Measurements from ENCODE around the gene AGBL4.

The AGBL4 gene

GRCh38 chr1:49728377-49728776 is 295.4 kb downstream of the AGBL4 start:
- H3K4me3 ChIP-seq (ENCODE audit: low read depth in 1 of 2, low read length in 2 of 2), result no peak overlapping the region

GRCh38 chr1:49723662-49724061 is 300.1 kb downstream of the AGBL4 start:
- no peak overlapping the region for H3K4me3 ChIP-seq (ENCODE audit: low read depth in 1 of 2, low read length in 2 of 2)
- no peak overlapping the region for H3K9ac ChIP-seq (ENCODE audit: low read depth in 1 of 2, low read length in 2 of 2)
- no peak overlapping the region for H3K27ac ChIP-seq (ENCODE audit: low read depth, low read length)
- no peaks in the 10 kb centered on the region for H3K36me3 ChIP-seq (ENCODE audit: control insufficient read depth in 1 of 2, insufficient read depth in 2 of 2, low read length in 2 of 2)
- H3K9me3 ChIP-seq (ENCODE audit: control insufficient read depth in 1 of 2, low read length in 2 of 2), result no peaks in the 10 kb centered on the region
- H3K4me1 ChIP-seq (ENCODE audit: control insufficient read depth in 1 of 2, insufficient read depth in 2 of 2, low read length in 2 of 2), result no peaks in the 10 kb centered on the region
- no peaks in the 10 kb centered on the region for H3K27me3 ChIP-seq (ENCODE audit: control insufficient read depth in 1 of 2, insufficient read depth in 2 of 2, low read length in 2 of 2)

More at GRCh38 chr1:49728377-49728776, 295.4 kb downstream of the AGBL4 start:
- no peak overlapping the region for H3K9ac ChIP-seq (ENCODE audit: low read depth in 1 of 2, low read length in 2 of 2)
- no peaks in the 10 kb centered on the region for H3K27me3 ChIP-seq (ENCODE audit: control insufficient read depth in 1 of 2, insufficient read depth in 2 of 2, low read length in 2 of 2)
- H3K36me3 ChIP-seq (ENCODE audit: control insufficient read depth in 1 of 2, insufficient read depth in 2 of 2, low read length in 2 of 2), result no peaks in the 10 kb centered on the region
- no peak overlapping the region for H3K27ac ChIP-seq (ENCODE audit: low read depth, low read length)
- no peaks in the 10 kb centered on the region for H3K4me1 ChIP-seq (ENCODE audit: control insufficient read depth in 1 of 2, insufficient read depth in 2 of 2, low read length in 2 of 2)
- H3K9me3 ChIP-seq (ENCODE audit: control insufficient read depth in 1 of 2, low read length in 2 of 2), result peaks cover 0 to 11% of the 10 kb centered on the region in 2 donors

- Histone ChIP-seq H3K27me3 (ENCODE audit: control insufficient read depth in 1 of 2, insufficient read depth in 2 of 2, low read length in 2 of 2) (no peaks in the 10 kb centered on the region), H3K4me3 (ENCODE audit: low read depth in 1 of 2, low read length in 2 of 2) (no peak overlapping the region), H3K9ac (ENCODE audit: low read depth in 1 of 2, low read length in 2 of 2) (no peak overlapping the region), H3K27ac (ENCODE audit: low read depth, low read length) (no peak overlapping the region), H3K4me1 (ENCODE audit: control insufficient read depth in 1 of 2, insufficient read depth in 2 of 2, low read length in 2 of 2) (no peaks in the 10 kb centered on the region), H3K36me3 (ENCODE audit: control insufficient read depth in 1 of 2, insufficient read depth in 2 of 2, low read length in 2 of 2) (no peaks in the 10 kb centered on the region), H3K9me3 (ENCODE audit: control insufficient read depth in 1 of 2, low read length in 2 of 2) (peaks cover 0 to 3% of the 10 kb centered on the region in 2 donors)
These were observed 329.4 kb downstream of the AGBL4 start for GRCh38 chr1:49694251-49694827.

- no peaks in the 10 kb centered on the region for H3K36me3 ChIP-seq (ENCODE audit: control insufficient read depth in 1 of 2, insufficient read depth in 2 of 2, low read length in 2 of 2)
- no peak overlapping the region for H3K4me3 ChIP-seq (ENCODE audit: low read depth in 1 of 2, low read length in 2 of 2)
- H3K27me3 ChIP-seq (ENCODE audit: control insufficient read depth in 1 of 2, insufficient read depth in 2 of 2, low read length in 2 of 2), result no peaks in the 10 kb centered on the region
- no peaks in the 10 kb centered on the region for H3K9me3 ChIP-seq (ENCODE audit: control insufficient read depth in 1 of 2, low read length in 2 of 2)
- H3K9ac ChIP-seq (ENCODE audit: low read depth in 1 of 2, low read length in 2 of 2), result no peak overlapping the region
- no peaks in the 10 kb centered on the region for H3K4me1 ChIP-seq (ENCODE audit: control insufficient read depth in 1 of 2, insufficient read depth in 2 of 2, low read length in 2 of 2)
- H3K27ac ChIP-seq (ENCODE audit: low read depth, low read length), result no peak overlapping the region
These were observed 337.6 kb downstream of the AGBL4 start for GRCh38 chr1:49686107-49686506.

GRCh38 chr1:49677706-49678105 is 346.0 kb downstream of the AGBL4 start:
- no peak overlapping the region for H3K9ac ChIP-seq (ENCODE audit: low read depth in 1 of 2, low read length in 2 of 2)
- H3K27me3 ChIP-seq (ENCODE audit: control insufficient read depth in 1 of 2, insufficient read depth in 2 of 2, low read length in 2 of 2), result no peaks in the 10 kb centered on the region
- no peak overlapping the region for H3K4me3 ChIP-seq (ENCODE audit: low read depth in 1 of 2, low read length in 2 of 2)
- H3K9me3 ChIP-seq (ENCODE audit: control insufficient read depth in 1 of 2, low read length in 2 of 2), result no peaks in the 10 kb centered on the region
- no peak overlapping the region for H3K27ac ChIP-seq (ENCODE audit: low read depth, low read length)
- no peaks in the 10 kb centered on the region for H3K4me1 ChIP-seq (ENCODE audit: control insufficient read depth in 1 of 2, insufficient read depth in 2 of 2, low read length in 2 of 2)
- no peaks in the 10 kb centered on the region for H3K36me3 ChIP-seq (ENCODE audit: control insufficient read depth in 1 of 2, insufficient read depth in 2 of 2, low read length in 2 of 2)

DNA sequence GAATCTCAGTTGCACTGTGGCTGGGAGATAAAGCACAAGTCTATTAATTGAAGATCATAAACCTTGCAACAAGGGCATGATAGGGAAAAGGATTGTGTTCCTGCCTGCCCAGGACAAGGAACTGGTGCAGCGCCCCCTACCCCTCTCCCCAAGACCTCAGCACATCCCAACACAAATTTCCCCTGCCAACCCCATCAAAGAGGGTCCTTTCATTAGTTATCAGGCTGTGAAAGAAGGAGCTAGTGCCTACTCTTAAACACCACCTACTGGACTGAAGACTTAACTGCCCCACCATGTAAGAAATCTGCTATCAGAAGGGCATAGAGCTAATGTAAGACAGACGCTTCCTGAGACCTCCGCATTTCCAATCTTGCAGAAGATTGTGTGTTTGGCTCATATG is 372.6 kb downstream of the AGBL4 start:
- no peak overlapping the region for H3K27ac ChIP-seq (ENCODE audit: low read depth, low read length)
- H3K4me1 ChIP-seq (ENCODE audit: control insufficient read depth in 1 of 2, insufficient read depth in 2 of 2, low read length in 2 of 2), result no peaks in the 10 kb centered on the region
- no peak overlapping the region for H3K9ac ChIP-seq (ENCODE audit: low read depth in 1 of 2, low read length in 2 of 2)
- H3K4me3 ChIP-seq (ENCODE audit: low read depth in 1 of 2, low read length in 2 of 2), result no peak overlapping the region
- no peaks in the 10 kb centered on the region for H3K36me3 ChIP-seq (ENCODE audit: control insufficient read depth in 1 of 2, insufficient read depth in 2 of 2, low read length in 2 of 2)
- H3K9me3 ChIP-seq (ENCODE audit: control insufficient read depth in 1 of 2, low read length in 2 of 2), result peaks cover 2 to 4% of the 10 kb centered on the region in 2 donors
- H3K27me3 ChIP-seq (ENCODE audit: control insufficient read depth in 1 of 2, insufficient read depth in 2 of 2, low read length in 2 of 2), result no peaks in the 10 kb centered on the region

DNA sequence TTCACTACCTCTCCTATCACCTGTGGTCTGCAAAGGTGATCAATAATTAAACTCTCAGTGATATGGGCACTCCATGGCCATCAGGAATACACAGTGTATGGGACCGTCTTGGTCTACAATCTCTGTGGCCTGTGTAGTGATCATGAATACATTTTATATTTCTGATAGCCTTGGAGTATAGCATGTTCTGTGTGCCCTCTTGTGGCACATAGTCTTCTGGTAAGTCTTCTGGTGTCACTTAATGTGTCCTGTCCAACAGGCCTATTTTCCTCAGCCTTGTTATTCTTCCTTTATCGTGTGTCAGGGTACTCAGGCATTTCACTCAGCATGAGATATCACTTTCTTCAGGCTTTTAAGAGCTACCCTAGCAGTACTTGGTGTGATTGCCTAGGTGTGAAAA is 393.6 kb downstream of the AGBL4 start:
- H3K4me1 ChIP-seq (ENCODE audit: control insufficient read depth in 1 of 2, insufficient read depth in 2 of 2, low read length in 2 of 2), result no peaks in the 10 kb centered on the region
- no peaks in the 10 kb centered on the region for H3K27me3 ChIP-seq (ENCODE audit: control insufficient read depth in 1 of 2, insufficient read depth in 2 of 2, low read length in 2 of 2)
- no peak overlapping the region for H3K4me3 ChIP-seq (ENCODE audit: low read depth in 1 of 2, low read length in 2 of 2)
- no peaks in the 10 kb centered on the region for H3K36me3 ChIP-seq (ENCODE audit: control insufficient read depth in 1 of 2, insufficient read depth in 2 of 2, low read length in 2 of 2)
- no peak overlapping the region for H3K27ac ChIP-seq (ENCODE audit: low read depth, low read length)
- H3K9ac ChIP-seq (ENCODE audit: low read depth in 1 of 2, low read length in 2 of 2), result no peak overlapping the region
- no peaks in the 10 kb centered on the region for H3K9me3 ChIP-seq (ENCODE audit: control insufficient read depth in 1 of 2, low read length in 2 of 2)

GRCh38 chr1:49627781-49628180 is 396.0 kb downstream of the AGBL4 start:
- H3K27me3 ChIP-seq (ENCODE audit: control insufficient read depth in 1 of 2, insufficient read depth in 2 of 2, low read length in 2 of 2), result no peaks in the 10 kb centered on the region
- H3K9me3 ChIP-seq (ENCODE audit: control insufficient read depth in 1 of 2, low read length in 2 of 2), result no peaks in the 10 kb centered on the region
- H3K4me3 ChIP-seq (ENCODE audit: low read depth in 1 of 2, low read length in 2 of 2), result no peak overlapping the region
- H3K27ac ChIP-seq (ENCODE audit: low read depth, low read length), result no peak overlapping the region
- no peaks in the 10 kb centered on the region for H3K36me3 ChIP-seq (ENCODE audit: control insufficient read depth in 1 of 2, insufficient read depth in 2 of 2, low read length in 2 of 2)
- H3K4me1 ChIP-seq (ENCODE audit: control insufficient read depth in 1 of 2, insufficient read depth in 2 of 2, low read length in 2 of 2), result no peaks in the 10 kb centered on the region
- H3K9ac ChIP-seq (ENCODE audit: low read depth in 1 of 2, low read length in 2 of 2), result no peak overlapping the region

DNA sequence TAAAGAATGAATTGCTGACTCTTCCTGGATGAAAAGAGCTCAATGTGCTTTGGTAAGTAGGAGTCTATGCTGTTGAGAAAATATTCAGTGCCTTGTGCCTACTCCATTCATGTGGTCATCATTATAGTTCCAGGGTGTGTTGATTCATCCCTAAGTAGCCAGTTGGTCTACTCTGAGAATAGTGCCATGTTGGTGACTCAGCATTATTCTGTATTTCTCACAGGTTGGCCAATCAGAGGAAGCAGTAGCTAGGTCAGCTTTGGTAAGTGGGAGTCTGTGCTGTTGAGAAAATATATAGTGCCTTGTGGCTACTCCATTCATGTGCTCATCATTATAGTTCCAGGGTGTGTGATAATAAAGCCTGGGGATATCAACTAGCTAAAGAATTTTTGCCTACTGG is 397.3 kb downstream of the AGBL4 start:
- Histone ChIP-seq H3K36me3 (ENCODE audit: control insufficient read depth in 1 of 2, insufficient read depth in 2 of 2, low read length in 2 of 2) (no peaks in the 10 kb centered on the region), H3K4me3 (ENCODE audit: low read depth in 1 of 2, low read length in 2 of 2) (no peak overlapping the region), H3K27ac (ENCODE audit: low read depth, low read length) (no peak overlapping the region), H3K9ac (ENCODE audit: low read depth in 1 of 2, low read length in 2 of 2) (no peak overlapping the region), H3K27me3 (ENCODE audit: control insufficient read depth in 1 of 2, insufficient read depth in 2 of 2, low read length in 2 of 2) (no peaks in the 10 kb centered on the region), H3K9me3 (ENCODE audit: control insufficient read depth in 1 of 2, low read length in 2 of 2) (no peaks in the 10 kb centered on the region), H3K4me1 (ENCODE audit: control insufficient read depth in 1 of 2, insufficient read depth in 2 of 2, low read length in 2 of 2) (no peaks in the 10 kb centered on the region)

DNA sequence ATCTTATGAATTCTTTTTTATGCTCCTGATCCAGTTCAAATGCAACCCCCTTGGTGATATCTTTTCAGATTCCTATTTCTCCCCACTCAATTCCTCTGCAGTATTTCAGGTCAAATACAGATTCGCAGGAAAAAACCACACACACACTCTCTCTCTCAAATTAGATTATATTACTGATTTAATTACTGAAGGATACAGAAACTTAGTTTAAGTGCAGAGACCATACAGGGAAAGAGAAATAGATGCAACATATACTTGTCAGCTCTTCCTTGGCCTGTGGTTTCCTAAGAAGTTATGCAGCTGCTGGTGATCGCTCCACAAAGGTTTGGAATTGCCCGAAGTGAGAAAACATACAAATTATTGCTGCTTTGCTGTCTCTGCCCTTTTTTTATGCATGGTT is 400.9 kb downstream of the AGBL4 start:
- Histone ChIP-seq H3K9me3 (ENCODE audit: control insufficient read depth in 1 of 2, low read length in 2 of 2) (peaks cover 0 to 3% of the 10 kb centered on the region in 2 donors), H3K4me3 (ENCODE audit: low read depth in 1 of 2, low read length in 2 of 2) (no peak overlapping the region), H3K9ac (ENCODE audit: low read depth in 1 of 2, low read length in 2 of 2) (no peak overlapping the region), H3K27me3 (ENCODE audit: control insufficient read depth in 1 of 2, insufficient read depth in 2 of 2, low read length in 2 of 2) (no peaks in the 10 kb centered on the region), H3K4me1 (ENCODE audit: control insufficient read depth in 1 of 2, insufficient read depth in 2 of 2, low read length in 2 of 2) (no peaks in the 10 kb centered on the region), H3K27ac (ENCODE audit: low read depth, low read length) (no peak overlapping the region), H3K36me3 (ENCODE audit: control insufficient read depth in 1 of 2, insufficient read depth in 2 of 2, low read length in 2 of 2) (no peaks in the 10 kb centered on the region)

DNA sequence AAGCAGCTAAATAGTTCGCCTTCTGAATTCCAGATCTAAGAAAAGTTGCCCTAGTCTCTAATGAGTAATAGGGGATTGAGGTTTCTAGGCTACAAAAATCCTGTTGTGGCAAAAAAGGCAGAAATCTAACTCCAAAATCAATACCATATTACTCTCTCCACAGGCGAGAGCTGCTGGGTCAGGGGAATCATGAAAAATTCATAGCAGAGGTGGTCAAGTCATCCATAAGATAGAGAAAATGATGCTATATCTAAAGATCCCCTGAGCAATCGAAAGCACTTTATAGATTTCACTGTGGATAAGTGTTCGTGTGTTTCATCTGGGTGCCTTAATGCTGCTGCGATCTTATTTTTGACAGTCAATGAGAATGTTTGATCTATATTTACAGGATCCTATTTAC is 417.7 kb downstream of the AGBL4 start:
- no peak overlapping the region for H3K4me3 ChIP-seq (ENCODE audit: low read depth in 1 of 2, low read length in 2 of 2)

More for the DNA sequence above, 417.7 kb downstream of the AGBL4 start:
- H3K27ac ChIP-seq (ENCODE audit: low read depth, low read length), result no peak overlapping the region
- no peaks in the 10 kb centered on the region for H3K36me3 ChIP-seq (ENCODE audit: control insufficient read depth in 1 of 2, insufficient read depth in 2 of 2, low read length in 2 of 2)
- no peaks in the 10 kb centered on the region for H3K9me3 ChIP-seq (ENCODE audit: control insufficient read depth in 1 of 2, low read length in 2 of 2)
- no peaks in the 10 kb centered on the region for H3K27me3 ChIP-seq (ENCODE audit: control insufficient read depth in 1 of 2, insufficient read depth in 2 of 2, low read length in 2 of 2)
- H3K4me1 ChIP-seq (ENCODE audit: control insufficient read depth in 1 of 2, insufficient read depth in 2 of 2, low read length in 2 of 2), result no peaks in the 10 kb centered on the region
- H3K9ac ChIP-seq (ENCODE audit: low read depth in 1 of 2, low read length in 2 of 2), result no peak overlapping the region

Data from duodenal mucosa (tissue), 2 donors.